GM12873 (cell line): Measurements from ENCODE around the gene TLK1.

Source experiments
- TF ChIP-seq, protein P1 (sequence below): IDR thresholded peaks from 2 replicates; pipeline ENCODE4 v1.5.1; 2012; ENCODE audit warnings: low read depth, mild to moderate bottlenecking, moderate library complexity, low read length, control low read depth; ENCODE audit not compliant: insufficient read depth; ENCODE audit errors: missing control alignments

Gene TLK1

GRCh38 chr2:171042253-171042969, 118.3 kb downstream of the TLK1 start:
- TF ChIP-seq, protein P1, sequence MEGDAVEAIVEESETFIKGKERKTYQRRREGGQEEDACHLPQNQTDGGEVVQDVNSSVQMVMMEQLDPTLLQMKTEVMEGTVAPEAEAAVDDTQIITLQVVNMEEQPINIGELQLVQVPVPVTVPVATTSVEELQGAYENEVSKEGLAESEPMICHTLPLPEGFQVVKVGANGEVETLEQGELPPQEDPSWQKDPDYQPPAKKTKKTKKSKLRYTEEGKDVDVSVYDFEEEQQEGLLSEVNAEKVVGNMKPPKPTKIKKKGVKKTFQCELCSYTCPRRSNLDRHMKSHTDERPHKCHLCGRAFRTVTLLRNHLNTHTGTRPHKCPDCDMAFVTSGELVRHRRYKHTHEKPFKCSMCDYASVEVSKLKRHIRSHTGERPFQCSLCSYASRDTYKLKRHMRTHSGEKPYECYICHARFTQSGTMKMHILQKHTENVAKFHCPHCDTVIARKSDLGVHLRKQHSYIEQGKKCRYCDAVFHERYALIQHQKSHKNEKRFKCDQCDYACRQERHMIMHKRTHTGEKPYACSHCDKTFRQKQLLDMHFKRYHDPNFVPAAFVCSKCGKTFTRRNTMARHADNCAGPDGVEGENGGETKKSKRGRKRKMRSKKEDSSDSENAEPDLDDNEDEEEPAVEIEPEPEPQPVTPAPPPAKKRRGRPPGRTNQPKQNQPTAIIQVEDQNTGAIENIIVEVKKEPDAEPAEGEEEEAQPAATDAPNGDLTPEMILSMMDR, result no peak

- TF ChIP-seq, protein P1, result no peak
These were observed 124.2 kb downstream of the TLK1 start for GRCh38 chr2:171036532-171036931.

DNA sequence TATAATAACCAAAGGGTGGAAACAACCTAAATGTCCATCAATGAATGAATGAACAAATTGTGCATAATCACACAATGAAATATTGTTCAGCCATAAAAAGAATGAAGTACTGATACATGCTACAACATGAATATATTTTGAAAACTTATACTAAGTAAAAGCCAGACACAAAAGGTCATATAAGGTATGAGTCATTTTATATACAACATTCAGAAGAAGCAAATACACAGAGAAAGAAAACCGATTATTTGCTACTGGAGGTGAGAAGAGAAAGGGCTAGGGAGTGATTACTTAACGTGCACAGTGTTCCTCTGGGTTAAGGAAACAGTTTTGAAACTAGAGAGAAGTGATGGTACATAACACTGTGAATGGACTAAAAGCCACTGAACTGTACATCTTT, 126.4 kb downstream of the TLK1 start:
- TF ChIP-seq, protein P1, result no peak

DNA sequence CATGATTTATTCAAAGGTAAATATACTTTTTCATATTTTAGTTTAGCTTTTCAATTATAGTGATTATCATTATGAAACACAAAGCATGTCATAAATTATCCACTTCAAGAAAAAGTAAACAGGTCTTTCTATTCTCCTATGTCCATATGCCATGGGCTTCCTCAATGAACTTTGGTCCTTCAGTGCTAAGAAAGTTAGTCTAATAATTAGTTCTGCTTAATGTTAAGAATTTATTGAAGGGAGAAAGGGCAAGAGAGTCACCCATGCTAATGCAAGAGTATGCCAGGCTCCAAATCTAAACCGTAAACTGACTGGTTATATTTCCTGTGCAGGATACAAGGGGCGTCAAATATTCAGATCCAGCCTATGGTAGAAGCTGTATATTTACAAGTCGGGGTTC, 135.5 kb downstream of the TLK1 start:
- TF ChIP-seq, protein P1, result no peak

DNA sequence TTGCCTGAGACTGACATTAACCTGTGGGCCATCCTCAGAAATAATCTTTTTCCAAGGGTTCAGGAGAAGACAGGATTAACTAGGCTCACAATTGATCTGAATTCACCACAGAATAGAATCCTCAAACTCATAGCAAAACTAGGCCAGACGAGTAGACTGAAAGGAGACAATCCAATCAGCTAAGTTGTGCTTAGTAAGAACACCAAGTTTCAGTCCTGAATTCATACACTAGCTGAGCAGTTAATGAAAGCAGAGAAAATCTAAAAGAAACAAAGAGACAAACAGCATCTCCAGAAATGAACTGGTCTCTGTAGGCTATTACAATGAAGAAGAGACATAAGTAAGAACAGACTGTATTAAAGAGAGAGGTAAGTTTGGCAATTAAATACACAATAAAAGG, 142.2 kb downstream of the TLK1 start:
- TF ChIP-seq, protein P1, result no peak

DNA sequence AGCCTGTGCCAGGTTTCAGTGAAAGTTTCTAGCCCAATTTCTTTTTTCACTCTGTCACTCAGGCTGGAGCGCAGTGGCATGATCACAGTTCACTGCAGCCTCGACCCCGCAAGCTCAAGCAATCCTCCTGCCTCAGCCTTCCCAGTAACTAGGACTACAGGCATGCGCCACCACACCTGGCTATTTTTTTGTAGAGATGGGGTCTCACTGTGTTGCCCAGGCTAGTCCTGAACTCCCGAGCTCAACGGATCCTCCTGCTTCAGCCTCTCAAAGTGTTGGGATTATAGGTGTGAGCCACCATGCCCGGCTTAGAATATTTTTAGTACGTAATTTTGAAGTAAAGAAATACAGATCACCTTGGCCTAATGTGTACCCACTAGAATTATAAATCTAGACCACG, 144.6 kb downstream of the TLK1 start:
- TF ChIP-seq, protein P1, result no peak

- TF ChIP-seq, protein P1, result no peak
These were observed 146.8 kb downstream of the TLK1 start for GRCh38 chr2:171013851-171014250.
